IMR-90 (cell line): Measurements from ENCODE around the gene PITPNC1. TPM values are rescaled to one million over a fixed set of nuclear protein-coding genes. Genes with fewer than 3 reads are reported as not detected.

Experiments
- ATAC-seq: fragments of 200-7000 bp; cut with Tn5 transposase; 2 replicates; pipeline ENCODE4 v1.9.1; 2020; ENCODE audit warnings: low read depth, mild to moderate bottlenecking, moderate library complexity
- BruUV-seq: library from RNA; stranded (reverse); fragments of 400-500 nt; replicated peaks from 2 replicates; lab custom pipeline; 2021; lab: Mats Ljungman, UMichigan
- CTCF ChIA-PET: fragments of 300-600 bp; formaldehyde crosslinking; extraction: SDS; loops from one replicate; lab custom pipeline; 2021; ENCODE audit warnings: antibody characterized with exemption; lab: Yijun Ruan, JAX
- POLR2A ChIA-PET: fragments of 300-600 bp; sonication (Branson Sonifier 250); formaldehyde crosslinking; loops from one replicate; lab custom pipeline; 2022; ENCODE audit warnings: antibody characterized with exemption; ENCODE audit not compliant: unreplicated experiment; lab: Charles Lee
- DNase-seq: peaks from one replicate; pipeline ENCODE4 v3.0.0; 2013
- H2AFZ ChIP-seq: replicated peaks from 2 replicates; pipeline ENCODE3; 2013; ENCODE audit warnings: low read length, mild to moderate bottlenecking; ENCODE audit not compliant: poor library complexity
- H2AK5ac ChIP-seq: 2 replicates; pipeline ENCODE4 v1.6.1; 2013; ENCODE audit warnings: low read depth, low read length, inconsistent platforms
- H2AK9ac ChIP-seq: replicated peaks from 2 replicates; pipeline ENCODE3; 2013; ENCODE audit warnings: mild to moderate bottlenecking, low read depth, low read length, moderate library complexity; ENCODE audit not compliant: poor library complexity
- H2BK120ac ChIP-seq: 2 replicates; pipeline ENCODE4 v1.6.1; 2013; ENCODE audit warnings: low read depth, low read length, inconsistent platforms
- H2BK15ac ChIP-seq: 3 replicates; pipeline ENCODE4 v1.6.1; 2013; ENCODE audit warnings: low read depth, low read length, inconsistent platforms
- H2BK20ac ChIP-seq: 2 replicates; pipeline ENCODE4 v1.6.1; 2013; ENCODE audit warnings: low read depth, mild to moderate bottlenecking, inconsistent platforms, low read length, moderate library complexity
- H2BK5ac ChIP-seq: 2 replicates; pipeline ENCODE4 v1.6.1; 2013; ENCODE audit warnings: mild to moderate bottlenecking, low read depth, low read length, inconsistent platforms; ENCODE audit not compliant: poor library complexity, severe bottlenecking
- H3K14ac ChIP-seq: replicated peaks from 2 replicates; pipeline ENCODE4 v1.6.1; 2013; ENCODE audit warnings: low read depth, low read length, inconsistent platforms
- H3K18ac ChIP-seq: 2 replicates; pipeline ENCODE4 v1.6.1; 2013; ENCODE audit warnings: low read depth, low read length, control low read depth
- H3K23ac ChIP-seq: 2 replicates; pipeline ENCODE4 v1.6.1; 2013; ENCODE audit warnings: low read depth, low read length, inconsistent platforms
- H3K27ac ChIP-seq: 2 replicates; pipeline ENCODE4 v1.5.1; 2013; ENCODE audit warnings: mild to moderate bottlenecking, control low read depth, low read length; ENCODE audit not compliant: insufficient read depth
- H3K27me3 ChIP-seq: 2 replicates; pipeline ENCODE4 v1.6.1; 2013; ENCODE audit warnings: low read length; ENCODE audit not compliant: control insufficient read depth, insufficient read depth
- H3K36me3 ChIP-seq: 2 replicates; pipeline ENCODE4 v1.6.1; 2013; ENCODE audit warnings: low read length, mixed read lengths; ENCODE audit not compliant: control insufficient read depth, insufficient read depth
- H3K4ac ChIP-seq: 2 replicates; pipeline ENCODE4 v1.6.1; 2013; ENCODE audit warnings: low read depth, low read length, inconsistent platforms
- H3K4me1 ChIP-seq: 2 replicates; pipeline ENCODE4 v1.6.1; 2013; ENCODE audit warnings: low read length, mixed read lengths; ENCODE audit not compliant: control insufficient read depth, insufficient read depth
- H3K4me2 ChIP-seq: 2 replicates; pipeline ENCODE4 v1.6.1; 2013; ENCODE audit warnings: low read depth, mild to moderate bottlenecking, control low read depth, low read length, moderate library complexity
- H3K4me3 ChIP-seq: 2 replicates; pipeline ENCODE4 v1.5.1; 2013; ENCODE audit warnings: low read depth, mild to moderate bottlenecking, control low read depth, low read length, moderate library complexity; ENCODE audit not compliant: insufficient read depth
- H3K56ac ChIP-seq: 2 replicates; pipeline ENCODE4 v1.6.1; 2013; ENCODE audit warnings: low read length, inconsistent platforms; ENCODE audit not compliant: insufficient read depth; ENCODE audit errors: extremely low read depth
- H3K79me1 ChIP-seq, 2 experiments: 2 replicates each; pipeline ENCODE4 v1.6.1; 2013; ENCODE audit warnings: low read length in 2 of 2, inconsistent platforms in 1 of 2, low read depth in 1 of 2
- H3K9ac ChIP-seq: 2 replicates; pipeline ENCODE4 v1.6.1; 2013; ENCODE audit warnings: low read depth, low read length, control low read depth
- H3K9me1 ChIP-seq: 2 replicates; pipeline ENCODE4 v1.6.1; 2013; ENCODE audit warnings: low read length, inconsistent platforms; ENCODE audit not compliant: insufficient read depth
- H3K9me3 ChIP-seq: 2 replicates; pipeline ENCODE4 v1.6.1; 2013; ENCODE audit warnings: low read length; ENCODE audit not compliant: control insufficient read depth, insufficient read depth
- H4K20me1 ChIP-seq: 2 replicates; pipeline ENCODE4 v1.6.1; 2013; ENCODE audit warnings: low read length, inconsistent platforms; ENCODE audit not compliant: insufficient read depth
- H4K5ac ChIP-seq: 2 replicates; pipeline ENCODE4 v1.6.1; 2013; ENCODE audit warnings: mild to moderate bottlenecking, low read depth, low read length, control low read depth
- H4K8ac ChIP-seq, 2 experiments: 2 replicates each; pipeline ENCODE4 v1.6.1; 2013; ENCODE audit warnings: low read depth in 2 of 2, low read length in 2 of 2, control low read depth in 1 of 2, inconsistent platforms in 1 of 2
- H4K91ac ChIP-seq: 2 replicates; pipeline ENCODE4 v1.6.1; 2013; ENCODE audit warnings: low read depth, low read length, inconsistent platforms; ENCODE audit not compliant: insufficient read depth
- BHLHE40 ChIP-seq: fragments of 150-350 bp; IDR thresholded peaks from 2 replicates; pipeline ENCODE4 v1.6.1; 2016; ENCODE audit warnings: mild to moderate bottlenecking, low read depth, low read length
- CEBPB ChIP-seq: IDR thresholded peaks from 2 replicates; pipeline ENCODE4 v1.6.1; 2012; ENCODE audit warnings: low read depth, low read length, improper control_type of control experiment
- CHD1 ChIP-seq: IDR thresholded peaks from 2 replicates; pipeline ENCODE4 v1.6.1; 2012; ENCODE audit warnings: low read depth, low read length, improper control_type of control experiment
- CTCF ChIP-seq: conservative IDR thresholded peaks from 2 replicates; pipeline ENCODE4 v1.5.1; 2012; ENCODE audit warnings: mild to moderate bottlenecking, low read depth, low read length, improper control_type of control experiment
- ELK1 ChIP-seq: fragments of 150-350 bp; IDR thresholded peaks from 2 replicates; pipeline ENCODE4 v1.6.1; 2016; ENCODE audit warnings: low read depth, mild to moderate bottlenecking, low read length, moderate library complexity, borderline replicate concordance
- FOS ChIP-seq: fragments of 150-350 bp; IDR thresholded peaks from 2 replicates; pipeline ENCODE4 v1.6.1; 2016; ENCODE audit warnings: low read depth, low read length
- MAFK ChIP-seq: IDR thresholded peaks from 2 replicates; pipeline ENCODE4 v1.6.1; 2012; ENCODE audit warnings: low read depth, low read length, improper control_type of control experiment
- MAZ ChIP-seq: IDR thresholded peaks from 2 replicates; pipeline ENCODE4 v1.6.1; 2012; ENCODE audit warnings: low read depth, mild to moderate bottlenecking, low read length, improper control_type of control experiment, moderate library complexity, borderline replicate concordance
- MXI1 ChIP-seq: IDR thresholded peaks from 2 replicates; pipeline ENCODE4 v1.6.1; 2012; ENCODE audit warnings: low read depth, mild to moderate bottlenecking, low read length, moderate library complexity, borderline replicate concordance
- NFE2L2 ChIP-seq: fragments of 150-350 bp; IDR thresholded peaks from 2 replicates; pipeline ENCODE4 v1.6.1; 2016; ENCODE audit warnings: low read depth, mild to moderate bottlenecking, low read length
- POLR2A ChIP-seq: IDR thresholded peaks from 2 replicates; pipeline ENCODE4 v1.6.1; 2012; ENCODE audit warnings: mild to moderate bottlenecking, low read depth, low read length
- RAD21 ChIP-seq: IDR thresholded peaks from 2 replicates; pipeline ENCODE4 v1.6.1; 2012; ENCODE audit warnings: low read length, improper control_type of control experiment
- RCOR1 ChIP-seq: IDR thresholded peaks from 2 replicates; pipeline ENCODE4 v1.6.1; 2012; ENCODE audit warnings: mild to moderate bottlenecking, low read length, improper control_type of control experiment; ENCODE audit not compliant: insufficient replicate concordance
- RFX5 ChIP-seq: IDR thresholded peaks from 2 replicates; pipeline ENCODE4 v1.8.0; 2012; ENCODE audit warnings: low read depth, mild to moderate bottlenecking, low read length, moderate library complexity
- SMC3 ChIP-seq: fragments of 150-350 bp; IDR thresholded peaks from 2 replicates; pipeline ENCODE4 v1.6.1; 2016; ENCODE audit warnings: low read depth, mild to moderate bottlenecking, antibody characterized with exemption, low read length, moderate library complexity
- USF2 ChIP-seq: fragments of 150-350 bp; IDR thresholded peaks from 2 replicates; pipeline ENCODE4 v1.6.1; 2017; ENCODE audit warnings: mild to moderate bottlenecking, antibody characterized with exemption, low read length, low read depth
- WGBS, 2 experiments: methylation state at CpG; one replicate each; pipeline versions ENCODE4 v1.1.5 to v1.1.7; 2013; ENCODE audit warnings: missing lambda C conversion rate in 2 of 2; ENCODE audit not compliant: insufficient read length in 1 of 2; ENCODE audit errors: extremely low coverage in 2 of 2; 5-methylcytosine and 5-hydroxymethylcytosine counted together
- dilution Hi-C: fragments of 300-500 bp; cut with HindIII; formaldehyde crosslinking; loops from one replicate; pipeline ENCODE4 v1.14.3; 2018; ENCODE audit warnings: low sequenced_read_pairs; ENCODE audit not compliant: unreplicated experiment
- in situ Hi-C: fragments of 300-500 bp; cut with MboI; formaldehyde crosslinking; loops from 3 replicates; pipeline ENCODE4 v1.14.3; 2019; ENCODE audit warnings: low sequenced_read_pairs, inconsistent platforms, mixed read lengths
- intact Hi-C: fragments of 100-400 bp; cut with micrococcal nuclease; formaldehyde crosslinking; loops from 2 replicates; pipeline ENCODE4 v1.10.0; 2022
- polyA plus RNA-seq, 3 experiments: library from polyadenylated mRNA; depleted of rRNA; stranded (reverse); fragments of >200 nt; gene quantifications; 2 replicates each; pipeline ENCODE4 v1.2.3, GENCODE V29; 2012; ENCODE audit warnings: low replicate concordance in 1 of 3
- total RNA-seq: library from RNA; depleted of rRNA; stranded (reverse); fragments of >200 nt; gene quantifications from 2 replicates; pipeline ENCODE4 v1.2.3, GENCODE V29; 2012

The PITPNC1 gene
- total and polyA plus RNA-seq, 2 of the 4 experiments (the other 2 are of a cell fraction): 4.1 TPM

- Histone ChIP-seq H2AFZ (no peak overlapping the region), H3K9ac (no peak overlapping the region), H3K4me1 (no peaks in the 10 kb centered on the region), H3K4me2 (no peak overlapping the region), H3K18ac (no peak overlapping the region), H2BK5ac (no peak overlapping the region), H2AK9ac (no peak overlapping the region), H2BK120ac (no peak overlapping the region), H3K27ac (no peak overlapping the region), H4K8ac (no peak overlapping the region), H4K5ac (no peak overlapping the region), H3K4me3 (no peak overlapping the region), H2BK20ac (no peak overlapping the region), H2AK5ac (no peak overlapping the region), H2BK15ac (no peak overlapping the region), H3K14ac (no peak overlapping the region), H4K91ac (no peak overlapping the region), H4K20me1 (no peaks in the 10 kb centered on the region; the same call in 1 of the 2 replicates), H3K23ac (no peak overlapping the region), H3K9me3 (peaks cover 2% of the 10 kb centered on the region), H3K36me3 (peaks cover 42% of the 10 kb centered on the region), H3K27me3 (no peaks in the 10 kb centered on the region), H3K79me1 (peaks cover 15 to 35% of the 10 kb centered on the region in 2 experiments), H3K4ac (no peak overlapping the region), H3K9me1 (no peaks in the 10 kb centered on the region), H3K56ac (no peak overlapping the region)
- in situ Hi-C loops: no loop called here
- dilution Hi-C loops: no loop called here
- intact Hi-C loops: no loop called here
- WGBS, 2 experiments: no CpG with 5 or more reads among the region's 2 CpGs
- ATAC-seq: no peak
- POLR2A ChIA-PET: no interaction called here
- no TSS peak for BruUV-seq
- no peak for TF ChIP-seq CHD1
- TF ChIP-seq CTCF: no peak
- TF ChIP-seq FOS: no peak
- TF ChIP-seq RFX5: no peak
- no peak for TF ChIP-seq USF2
- no peak for TF ChIP-seq NFE2L2
- TF ChIP-seq RAD21: no peak
- TF ChIP-seq BHLHE40: no peak
- no peak for TF ChIP-seq MAZ
- no peak for TF ChIP-seq CEBPB
- TF ChIP-seq MXI1: no peak
- TF ChIP-seq MAFK: no peak
- TF ChIP-seq POLR2A: no peak
- TF ChIP-seq RCOR1: no peak
- TF ChIP-seq ELK1: no peak
- no peak for TF ChIP-seq SMC3
- DNase-seq: no peak
- CTCF ChIA-PET: no interaction called here
These were observed 356.4 kb downstream of the PITPNC1 start for GRCh38 chr17:67733449-67733848.
